Caco-2 (cell line): ENCODE data around the gene MAPK6. TPM values are rescaled to one million over a fixed set of nuclear protein-coding genes. Genes with fewer than 3 reads are reported as not detected.

ENCODE experiments used
- BruUV-seq: library from RNA; stranded (reverse); fragments of 400-500 nt; replicated peaks from 2 replicates; lab custom pipeline; 2021; lab: Mats Ljungman, UMichigan
- CTCF ChIA-PET: fragments of 300-600 bp; sonication (Branson Sonifier 250); formaldehyde crosslinking; loops from one replicate; lab custom pipeline; 2022; ENCODE audit warnings: antibody characterized with exemption; lab: Charles Lee
- POLR2A ChIA-PET: fragments of 300-600 bp; sonication (Branson Sonifier 250); formaldehyde crosslinking; loops from one replicate; lab custom pipeline; 2022; ENCODE audit warnings: antibody characterized with exemption; lab: Charles Lee
- DNase-seq, 2 experiments: peaks; one replicate each; pipeline versions ENCODE4 v3.0.0 to v3.0.0-alpha.2; 2020 to 2022
- H3K27me3 ChIP-seq: replicated peaks from 2 replicates; pipeline ENCODE4 v1.6.0; 2011; ENCODE audit warnings: low read length; ENCODE audit not compliant: control insufficient read depth, insufficient read depth
- H3K36me3 ChIP-seq: 2 replicates; pipeline ENCODE4 v1.5.1; 2011; ENCODE audit warnings: low read length; ENCODE audit not compliant: control insufficient read depth, insufficient read depth
- H3K4me1 ChIP-seq: fragments of 250-450 bp; sonication (Bioruptor Pico); 2 replicates; pipeline ENCODE4 v1.5.1; 2020; ENCODE audit warnings: mild to moderate bottlenecking
- H3K4me3 ChIP-seq: 2 replicates; pipeline ENCODE4 v1.5.1; 2011; ENCODE audit warnings: low read depth, mild to moderate bottlenecking, control low read depth, low read length
- H3K9me3 ChIP-seq: fragments of 250-450 bp; sonication (Bioruptor Pico); 2 replicates; pipeline ENCODE4 v1.5.1; 2020; ENCODE audit warnings: mild to moderate bottlenecking, moderate library complexity
- H3K27ac Mint-ChIP-seq: one replicate; pipeline ENCODE4 v1.8.0; 2022; ENCODE audit warnings: mixed read lengths; ENCODE audit not compliant: unreplicated experiment
- H3K27me3 Mint-ChIP-seq: one replicate; pipeline ENCODE4 v1.8.0; 2022; ENCODE audit warnings: mixed read lengths; ENCODE audit not compliant: insufficient read depth, unreplicated experiment
- H3K36me3 Mint-ChIP-seq: one replicate; pipeline ENCODE4 v1.8.0; 2022; ENCODE audit warnings: mild to moderate bottlenecking, mixed read lengths; ENCODE audit not compliant: insufficient read depth, unreplicated experiment
- H3K4me1 Mint-ChIP-seq: one replicate; pipeline ENCODE4 v1.8.0; 2022; ENCODE audit warnings: low read depth, mixed read lengths; ENCODE audit not compliant: unreplicated experiment
- H3K4me3 Mint-ChIP-seq: one replicate; pipeline ENCODE4 v1.8.0; 2022; ENCODE audit warnings: mild to moderate bottlenecking, moderate library complexity, mixed read lengths; ENCODE audit not compliant: unreplicated experiment
- H3K9me3 Mint-ChIP-seq: one replicate; pipeline ENCODE4 v1.8.0; 2022; ENCODE audit warnings: mixed read lengths; ENCODE audit not compliant: unreplicated experiment
- intact Hi-C: fragments of 100-400 bp; cut with micrococcal nuclease; formaldehyde crosslinking; loops from one replicate; pipeline ENCODE4 v1.10.0; 2022; ENCODE audit not compliant: unreplicated experiment
- total RNA-seq: library from RNA; stranded (reverse); gene quantifications from 2 replicates; pipeline ENCODE4 v1.2.3, GENCODE V29; 2022
- TF ChIP-seq, protein P1 (sequence below), 2 experiments: fragments of 200-600 bp in 1 of 2; IDR thresholded peaks; 1 replicate in 1 of 2; 2 replicates in 1 of 2; pipeline versions ENCODE4 v1.5.1 to v1.8.0; 2011 to 2022; ENCODE audit warnings: antibody characterized with exemption in 1 of 2, control low read depth in 1 of 2, inconsistent platforms in 1 of 2, low read depth in 1 of 2, low read length in 1 of 2, mild to moderate bottlenecking in 1 of 2, moderate library complexity in 1 of 2; ENCODE audit not compliant: insufficient read depth in 1 of 2, severe bottlenecking in 1 of 2, unreplicated experiment in 1 of 2

The MAPK6 gene
- total RNA-seq, 1 experiment from 2014 or later: 69.8 TPM

GRCh38 chr15:52037889-52038505 lies 19.0 kb downstream of the MAPK6 start:
- H3K4me3 ChIP-seq: no peak overlapping the region
- ChIA-PET CTCF (interaction anchor here (0.6 to 1.3 kb wide), 2 partner anchors 42 to 45 kb away, joined by 3 read pairs; no protein-coding TSS in a partner anchor), POLR2A (interaction anchor here (0.6 kb wide), 1 partner anchor 159 kb away, joined by 3 read pairs; no protein-coding TSS in a partner anchor)
- Mint-ChIP-seq H3K4me1 (peaks cover 41% of the 10 kb centered on the region), H3K27me3 (no peaks in the 10 kb centered on the region), H3K4me3 (no peak overlapping the region), H3K27ac (no peak overlapping the region), H3K9me3 (no peaks in the 10 kb centered on the region), H3K36me3 (peaks cover 30% of the 10 kb centered on the region)
- intact Hi-C loops: no loop called here
- H3K36me3 ChIP-seq: no peaks in the 10 kb centered on the region
- DNase-seq: no peak
- H3K4me1 ChIP-seq: peaks cover 21% of the 10 kb centered on the region; the same call in 1 of the 2 replicates
- BruUV-seq: no TSS peak
- TF ChIP-seq, protein P1, sequence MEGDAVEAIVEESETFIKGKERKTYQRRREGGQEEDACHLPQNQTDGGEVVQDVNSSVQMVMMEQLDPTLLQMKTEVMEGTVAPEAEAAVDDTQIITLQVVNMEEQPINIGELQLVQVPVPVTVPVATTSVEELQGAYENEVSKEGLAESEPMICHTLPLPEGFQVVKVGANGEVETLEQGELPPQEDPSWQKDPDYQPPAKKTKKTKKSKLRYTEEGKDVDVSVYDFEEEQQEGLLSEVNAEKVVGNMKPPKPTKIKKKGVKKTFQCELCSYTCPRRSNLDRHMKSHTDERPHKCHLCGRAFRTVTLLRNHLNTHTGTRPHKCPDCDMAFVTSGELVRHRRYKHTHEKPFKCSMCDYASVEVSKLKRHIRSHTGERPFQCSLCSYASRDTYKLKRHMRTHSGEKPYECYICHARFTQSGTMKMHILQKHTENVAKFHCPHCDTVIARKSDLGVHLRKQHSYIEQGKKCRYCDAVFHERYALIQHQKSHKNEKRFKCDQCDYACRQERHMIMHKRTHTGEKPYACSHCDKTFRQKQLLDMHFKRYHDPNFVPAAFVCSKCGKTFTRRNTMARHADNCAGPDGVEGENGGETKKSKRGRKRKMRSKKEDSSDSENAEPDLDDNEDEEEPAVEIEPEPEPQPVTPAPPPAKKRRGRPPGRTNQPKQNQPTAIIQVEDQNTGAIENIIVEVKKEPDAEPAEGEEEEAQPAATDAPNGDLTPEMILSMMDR (IDR thresholded peaks at IDR 0.05; ENCODE audit: insufficient read depth in 1 of 2, low read depth in 1 of 2, low read length in 1 of 2, severe bottlenecking in 1 of 2, unreplicated experiment in 1 of 2): no peak
- H3K9me3 ChIP-seq: 0 out of 2 replicates have a peak, but pooled peaks cover 10% of the 10 kb centered on the region
- no peaks in the 10 kb centered on the region for H3K27me3 ChIP-seq

GRCh38 chr15:52039925-52040781 lies 21.1 kb downstream of the MAPK6 start:
- H3K4me1 ChIP-seq: peaks cover 21% of the 10 kb centered on the region; the same call in 1 of the 2 replicates
- peaks cover 43% of the 10 kb centered on the region for H3K4me1 Mint-ChIP-seq
- no peaks in the 10 kb centered on the region for H3K9me3 Mint-ChIP-seq
- POLR2A ChIA-PET: interaction anchor here (0.5 to 0.6 kb wide), 2 partner anchors 19 to 20 kb away, joined by 3 read pairs; no protein-coding TSS in a partner anchor
- no peak for DNase-seq
- no TSS peak for BruUV-seq
- H3K36me3 Mint-ChIP-seq: peaks cover 11% of the 10 kb centered on the region
- TF ChIP-seq, protein P1 (IDR thresholded peaks at IDR 0.05; ENCODE audit: insufficient read depth in 1 of 2, low read depth in 1 of 2, low read length in 1 of 2, severe bottlenecking in 1 of 2, unreplicated experiment in 1 of 2): no peak
- no peak overlapping the region for H3K4me3 Mint-ChIP-seq
- CTCF ChIA-PET: no interaction called here
- intact Hi-C loops: no loop called here
- no peaks in the 10 kb centered on the region for H3K9me3 ChIP-seq
- no peak overlapping the region for H3K4me3 ChIP-seq
- no peaks in the 10 kb centered on the region for H3K27me3 Mint-ChIP-seq
- no peaks in the 10 kb centered on the region for H3K27me3 ChIP-seq
- H3K27ac Mint-ChIP-seq: peak overlapping the region; percentile 43
- no peaks in the 10 kb centered on the region for H3K36me3 ChIP-seq
